ENCODE data around the gene WWOX.

DNA sequence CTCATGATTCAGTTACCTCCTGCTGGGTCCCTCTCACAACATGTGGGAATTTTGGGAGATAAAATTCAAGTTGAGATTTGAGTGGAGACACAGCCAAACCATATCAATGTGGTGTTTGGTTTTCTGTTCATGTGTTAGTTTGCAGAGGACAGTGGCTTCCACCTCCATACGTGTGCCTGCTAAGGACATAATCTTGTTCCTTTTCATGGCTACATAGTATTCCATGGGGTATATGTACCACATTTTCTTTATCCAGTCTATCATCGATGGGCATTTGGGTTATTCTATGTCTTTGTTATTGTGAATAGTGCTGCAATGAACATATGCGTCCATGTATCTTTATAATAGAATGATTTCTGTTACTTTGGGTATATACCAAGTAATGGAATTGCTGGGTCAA is 4.5 kb upstream of the WWOX start:
- TF ChIP-seq, protein P1, sequence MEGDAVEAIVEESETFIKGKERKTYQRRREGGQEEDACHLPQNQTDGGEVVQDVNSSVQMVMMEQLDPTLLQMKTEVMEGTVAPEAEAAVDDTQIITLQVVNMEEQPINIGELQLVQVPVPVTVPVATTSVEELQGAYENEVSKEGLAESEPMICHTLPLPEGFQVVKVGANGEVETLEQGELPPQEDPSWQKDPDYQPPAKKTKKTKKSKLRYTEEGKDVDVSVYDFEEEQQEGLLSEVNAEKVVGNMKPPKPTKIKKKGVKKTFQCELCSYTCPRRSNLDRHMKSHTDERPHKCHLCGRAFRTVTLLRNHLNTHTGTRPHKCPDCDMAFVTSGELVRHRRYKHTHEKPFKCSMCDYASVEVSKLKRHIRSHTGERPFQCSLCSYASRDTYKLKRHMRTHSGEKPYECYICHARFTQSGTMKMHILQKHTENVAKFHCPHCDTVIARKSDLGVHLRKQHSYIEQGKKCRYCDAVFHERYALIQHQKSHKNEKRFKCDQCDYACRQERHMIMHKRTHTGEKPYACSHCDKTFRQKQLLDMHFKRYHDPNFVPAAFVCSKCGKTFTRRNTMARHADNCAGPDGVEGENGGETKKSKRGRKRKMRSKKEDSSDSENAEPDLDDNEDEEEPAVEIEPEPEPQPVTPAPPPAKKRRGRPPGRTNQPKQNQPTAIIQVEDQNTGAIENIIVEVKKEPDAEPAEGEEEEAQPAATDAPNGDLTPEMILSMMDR (IDR thresholded peaks at IDR 0.05; ENCODE audit: low read depth, low read length): no peak
- TF ChIP-seq POLR2A (IDR thresholded peaks at IDR 0.05; ENCODE audit: extremely low read depth, insufficient read length): no peak
- TF ChIP-seq, protein P2, sequence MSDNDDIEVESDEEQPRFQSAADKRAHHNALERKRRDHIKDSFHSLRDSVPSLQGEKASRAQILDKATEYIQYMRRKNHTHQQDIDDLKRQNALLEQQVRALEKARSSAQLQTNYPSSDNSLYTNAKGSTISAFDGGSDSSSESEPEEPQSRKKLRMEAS (IDR thresholded peaks at IDR 0.05; ENCODE audit: low read depth, low read length): no peak

Measured in NB4 (cell line).